GM12878 (cell line): ENCODE results near the gene CSNK1G1. TPM values are rescaled to one million over a fixed set of nuclear protein-coding genes. Genes with fewer than 3 reads are reported as not detected.
A peak's percentile ranks its signal among the peaks of the same experiment; 100 is the strongest.

Experiments
- CHD2 ChIP-seq: IDR thresholded peaks from 2 replicates; pipeline ENCODE4 v1.6.1; 2011; ENCODE audit warnings: low read depth, low read length, improper control_type of control experiment, borderline replicate concordance
- JUNB ChIP-seq: IDR thresholded peaks from 2 replicates; pipeline ENCODE4 v1.6.1; 2016; ENCODE audit warnings: antibody characterized with exemption, mild to moderate bottlenecking
- LARP7 ChIP-seq: fragments of 450-650 bp; IDR thresholded peaks from 2 replicates; pipeline ENCODE4 v1.6.1; 2017; ENCODE audit warnings: mild to moderate bottlenecking
- MEF2A ChIP-seq: IDR thresholded peaks from 2 replicates; pipeline ENCODE4 v1.6.1; 2011; ENCODE audit warnings: low read depth, mild to moderate bottlenecking, low read length, moderate library complexity; ENCODE audit not compliant: insufficient read depth
- NFIC ChIP-seq: IDR thresholded peaks from 2 replicates; pipeline ENCODE4 v1.6.1; 2012; ENCODE audit warnings: low read depth, mild to moderate bottlenecking, inconsistent platforms, low read length, moderate library complexity
- POLR2AphosphoS5 ChIP-seq: IDR thresholded peaks from 2 replicates; pipeline ENCODE4 v1.6.1; 2011; ENCODE audit warnings: mild to moderate bottlenecking, low read length, inconsistent platforms
- RELA ChIP-seq: fragments of 450-650 bp; IDR thresholded peaks from 2 replicates; pipeline ENCODE4 v1.8.0; 2014; ENCODE audit warnings: borderline replicate concordance; ENCODE audit not compliant: partially characterized antibody
- polyA plus RNA-seq, 11 experiments: library from polyadenylated mRNA; depleted of rRNA in 4 of 11; unstranded in 6 of 11; stranded (reverse) in 5 of 11; fragments of >200 nt; fragmentation: Nextera tagmentation in 4 of 11; fragmentation: Illumina TruSeq in 1 of 11; extraction: Ambion mirVana in 4 of 11; extraction: Trizol in 1 of 11; gene quantifications; 1 replicate in 1 of 11; 2 replicates in 10 of 11; pipeline versions ENCODE4 v1.2.1 to v1.2.3, GENCODE V29; 2011 to 2016; ENCODE audit warnings: inconsistent platforms in 2 of 11, missing spikeins in 2 of 11, low read depth in 1 of 11
- total RNA-seq, 4 experiments: library from RNA; depleted of rRNA in 3 of 4; stranded (reverse); fragments of >200 nt in 3 of 4; fragmentation: Illumina TruSeq in 1 of 4; extraction: Trizol in 1 of 4; gene quantifications; 2 replicates each; pipeline versions ENCODE4 v1.2.1 to v1.2.3, GENCODE V29; 2013 to 2021
- TF ChIP-seq, protein P1 (sequence below): fragments of 450-650 bp; IDR thresholded peaks from 2 replicates; pipeline ENCODE4 v1.6.1; 2016; ENCODE audit warnings: mild to moderate bottlenecking
- TF ChIP-seq, protein P2 (sequence below): fragments of 450-650 bp; formaldehyde crosslinking; IDR thresholded peaks from 2 replicates; pipeline ENCODE4 v1.4.0; 2022; ENCODE audit warnings: mild to moderate bottlenecking, moderate library complexity
- TF ChIP-seq, protein P3 (sequence below): fragments of 450-650 bp; IDR thresholded peaks from 2 replicates; pipeline ENCODE4 v1.6.1; 2017; ENCODE audit warnings: low read depth, mild to moderate bottlenecking, moderate library complexity
- TF ChIP-seq, protein P4 (sequence below): fragments of 450-650 bp; IDR thresholded peaks from 2 replicates; pipeline ENCODE4 v1.6.1; 2018; ENCODE audit warnings: borderline replicate concordance, mild to moderate bottlenecking; ENCODE audit not compliant: partially characterized antibody
- TF ChIP-seq, protein P5 (sequence below), 3 experiments: IDR thresholded peaks in 2 of 3; conservative IDR thresholded peaks in 1 of 3; 2 replicates each; pipeline ENCODE4 v1.5.1; 2011; ENCODE audit warnings: low read depth in 3 of 3, low read length in 3 of 3, mild to moderate bottlenecking in 3 of 3, control low read depth in 2 of 3, moderate library complexity in 2 of 3, inconsistent platforms in 1 of 3, mixed read lengths in 1 of 3; ENCODE audit not compliant: control insufficient read depth in 2 of 3, insufficient read depth in 1 of 3; ENCODE audit errors: extremely low read depth in 1 of 3
- TF ChIP-seq, protein P6 (sequence below): IDR thresholded peaks from 2 replicates; pipeline ENCODE4 v1.6.1; 2012; ENCODE audit warnings: low read depth, low read length, improper control_type of control experiment

The CSNK1G1 gene
- total and polyA plus RNA-seq, 10 of the 15 experiments (the other 5 are each of a cell fraction or from before 2014, with no cell fraction given): 6.1 to 23.4 (median 15.3) TPM

DNA sequence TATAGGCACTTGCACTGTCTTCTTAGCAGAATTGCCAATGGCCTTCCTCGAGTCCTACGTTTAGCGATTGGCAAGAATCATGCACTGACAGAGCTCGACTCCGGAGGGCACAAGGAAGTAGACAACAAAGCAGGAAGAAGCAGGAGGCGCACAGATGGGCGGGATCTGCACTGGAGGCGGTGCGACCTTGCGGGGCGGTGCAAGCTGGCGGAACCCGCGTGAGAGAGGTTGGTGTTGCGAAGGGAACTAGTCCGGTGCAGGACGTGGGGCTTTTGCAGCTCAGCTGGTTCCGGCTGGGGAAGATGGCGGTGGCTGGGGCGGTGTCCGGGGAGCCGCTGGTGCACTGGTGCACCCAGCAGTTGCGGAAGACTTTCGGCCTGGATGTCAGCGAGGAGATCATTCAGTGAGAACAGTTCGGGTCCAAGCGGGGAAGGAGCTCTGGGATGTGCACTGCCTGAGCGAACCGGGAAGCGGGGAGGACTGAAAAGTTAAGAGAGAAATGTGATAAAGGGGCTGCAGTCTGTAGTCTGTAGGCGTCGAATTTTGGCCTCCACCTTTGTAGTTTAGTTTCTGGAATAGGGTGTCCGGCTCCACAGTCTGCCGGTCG lies 31.7 kb upstream of the CSNK1G1 start, which contains the start of gene TRIP4 (continued):
- TF ChIP-seq, protein P1, sequence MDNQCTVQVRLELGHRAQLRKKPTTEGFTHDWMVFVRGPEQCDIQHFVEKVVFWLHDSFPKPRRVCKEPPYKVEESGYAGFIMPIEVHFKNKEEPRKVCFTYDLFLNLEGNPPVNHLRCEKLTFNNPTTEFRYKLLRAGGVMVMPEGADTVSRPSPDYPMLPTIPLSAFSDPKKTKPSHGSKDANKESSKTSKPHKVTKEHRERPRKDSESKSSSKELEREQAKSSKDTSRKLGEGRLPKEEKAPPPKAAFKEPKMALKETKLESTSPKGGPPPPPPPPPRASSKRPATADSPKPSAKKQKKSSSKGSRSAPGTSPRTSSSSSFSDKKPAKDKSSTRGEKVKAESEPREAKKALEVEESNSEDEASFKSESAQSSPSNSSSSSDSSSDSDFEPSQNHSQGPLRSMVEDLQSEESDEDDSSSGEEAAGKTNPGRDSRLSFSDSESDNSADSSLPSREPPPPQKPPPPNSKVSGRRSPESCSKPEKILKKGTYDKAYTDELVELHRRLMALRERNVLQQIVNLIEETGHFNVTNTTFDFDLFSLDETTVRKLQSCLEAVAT: no peak; the same call in 1 of the 2 replicates
- TF ChIP-seq NFIC (no peak; the same call in 1 of the 2 replicates), LARP7 (peak; percentile 95), CHD2 (peak; percentile 86), JUNB (no peak), RELA (peak; percentile 100), MEF2A (peak; percentile 82), POLR2AphosphoS5 (peak; percentile 97)
- TF ChIP-seq, protein P2, sequence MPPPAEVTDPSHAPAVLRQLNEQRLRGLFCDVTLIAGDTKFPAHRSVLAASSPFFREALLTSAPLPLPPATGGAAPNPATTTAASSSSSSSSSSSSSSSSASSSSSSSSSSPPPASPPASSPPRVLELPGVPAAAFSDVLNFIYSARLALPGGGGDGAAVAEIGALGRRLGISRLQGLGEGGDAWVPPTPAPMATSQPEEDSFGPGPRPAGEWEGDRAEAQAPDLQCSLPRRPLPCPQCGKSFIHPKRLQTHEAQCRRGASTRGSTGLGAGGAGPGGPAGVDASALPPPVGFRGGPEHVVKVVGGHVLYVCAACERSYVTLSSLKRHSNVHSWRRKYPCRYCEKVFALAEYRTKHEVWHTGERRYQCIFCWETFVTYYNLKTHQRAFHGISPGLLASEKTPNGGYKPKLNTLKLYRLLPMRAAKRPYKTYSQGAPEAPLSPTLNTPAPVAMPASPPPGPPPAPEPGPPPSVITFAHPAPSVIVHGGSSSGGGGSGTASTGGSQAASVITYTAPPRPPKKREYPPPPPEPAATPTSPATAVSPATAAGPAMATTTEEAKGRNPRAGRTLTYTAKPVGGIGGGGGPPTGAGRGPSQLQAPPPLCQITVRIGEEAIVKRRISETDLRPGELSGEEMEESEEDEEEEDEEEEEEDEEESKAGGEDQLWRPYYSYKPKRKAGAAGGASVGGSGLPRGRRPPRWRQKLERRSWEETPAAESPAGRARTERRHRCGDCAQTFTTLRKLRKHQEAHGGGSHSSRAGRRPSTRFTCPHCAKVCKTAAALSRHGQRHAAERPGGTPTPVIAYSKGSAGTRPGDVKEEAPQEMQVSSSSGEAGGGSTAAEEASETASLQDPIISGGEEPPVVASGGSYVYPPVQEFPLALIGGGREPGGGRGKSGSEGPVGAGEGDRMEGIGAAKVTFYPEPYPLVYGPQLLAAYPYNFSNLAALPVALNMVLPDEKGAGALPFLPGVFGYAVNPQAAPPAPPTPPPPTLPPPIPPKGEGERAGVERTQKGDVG: no peak
- TF ChIP-seq, protein P3, sequence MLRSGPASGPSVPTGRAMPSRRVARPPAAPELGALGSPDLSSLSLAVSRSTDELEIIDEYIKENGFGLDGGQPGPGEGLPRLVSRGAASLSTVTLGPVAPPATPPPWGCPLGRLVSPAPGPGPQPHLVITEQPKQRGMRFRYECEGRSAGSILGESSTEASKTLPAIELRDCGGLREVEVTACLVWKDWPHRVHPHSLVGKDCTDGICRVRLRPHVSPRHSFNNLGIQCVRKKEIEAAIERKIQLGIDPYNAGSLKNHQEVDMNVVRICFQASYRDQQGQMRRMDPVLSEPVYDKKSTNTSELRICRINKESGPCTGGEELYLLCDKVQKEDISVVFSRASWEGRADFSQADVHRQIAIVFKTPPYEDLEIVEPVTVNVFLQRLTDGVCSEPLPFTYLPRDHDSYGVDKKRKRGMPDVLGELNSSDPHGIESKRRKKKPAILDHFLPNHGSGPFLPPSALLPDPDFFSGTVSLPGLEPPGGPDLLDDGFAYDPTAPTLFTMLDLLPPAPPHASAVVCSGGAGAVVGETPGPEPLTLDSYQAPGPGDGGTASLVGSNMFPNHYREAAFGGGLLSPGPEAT: peak; percentile 99
- TF ChIP-seq, protein P4, sequence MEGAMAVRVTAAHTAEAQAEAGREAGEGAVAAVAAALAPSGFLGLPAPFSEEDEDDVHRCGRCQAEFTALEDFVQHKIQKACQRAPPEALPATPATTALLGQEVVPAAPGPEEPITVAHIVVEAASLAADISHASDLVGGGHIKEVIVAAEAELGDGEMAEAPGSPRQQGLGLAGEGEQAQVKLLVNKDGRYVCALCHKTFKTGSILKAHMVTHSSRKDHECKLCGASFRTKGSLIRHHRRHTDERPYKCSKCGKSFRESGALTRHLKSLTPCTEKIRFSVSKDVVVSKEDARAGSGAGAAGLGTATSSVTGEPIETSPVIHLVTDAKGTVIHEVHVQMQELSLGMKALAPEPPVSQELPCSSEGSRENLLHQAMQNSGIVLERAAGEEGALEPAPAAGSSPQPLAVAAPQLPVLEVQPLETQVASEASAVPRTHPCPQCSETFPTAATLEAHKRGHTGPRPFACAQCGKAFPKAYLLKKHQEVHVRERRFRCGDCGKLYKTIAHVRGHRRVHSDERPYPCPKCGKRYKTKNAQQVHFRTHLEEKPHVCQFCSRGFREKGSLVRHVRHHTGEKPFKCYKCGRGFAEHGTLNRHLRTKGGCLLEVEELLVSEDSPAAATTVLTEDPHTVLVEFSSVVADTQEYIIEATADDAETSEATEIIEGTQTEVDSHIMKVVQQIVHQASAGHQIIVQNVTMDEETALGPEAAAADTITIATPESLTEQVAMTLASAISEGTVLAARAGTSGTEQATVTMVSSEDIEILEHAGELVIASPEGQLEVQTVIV: peak; percentile 83
- TF ChIP-seq, protein P5, sequence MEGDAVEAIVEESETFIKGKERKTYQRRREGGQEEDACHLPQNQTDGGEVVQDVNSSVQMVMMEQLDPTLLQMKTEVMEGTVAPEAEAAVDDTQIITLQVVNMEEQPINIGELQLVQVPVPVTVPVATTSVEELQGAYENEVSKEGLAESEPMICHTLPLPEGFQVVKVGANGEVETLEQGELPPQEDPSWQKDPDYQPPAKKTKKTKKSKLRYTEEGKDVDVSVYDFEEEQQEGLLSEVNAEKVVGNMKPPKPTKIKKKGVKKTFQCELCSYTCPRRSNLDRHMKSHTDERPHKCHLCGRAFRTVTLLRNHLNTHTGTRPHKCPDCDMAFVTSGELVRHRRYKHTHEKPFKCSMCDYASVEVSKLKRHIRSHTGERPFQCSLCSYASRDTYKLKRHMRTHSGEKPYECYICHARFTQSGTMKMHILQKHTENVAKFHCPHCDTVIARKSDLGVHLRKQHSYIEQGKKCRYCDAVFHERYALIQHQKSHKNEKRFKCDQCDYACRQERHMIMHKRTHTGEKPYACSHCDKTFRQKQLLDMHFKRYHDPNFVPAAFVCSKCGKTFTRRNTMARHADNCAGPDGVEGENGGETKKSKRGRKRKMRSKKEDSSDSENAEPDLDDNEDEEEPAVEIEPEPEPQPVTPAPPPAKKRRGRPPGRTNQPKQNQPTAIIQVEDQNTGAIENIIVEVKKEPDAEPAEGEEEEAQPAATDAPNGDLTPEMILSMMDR (IDR thresholded peaks at IDR 0.05 in 2 of 3, conservative IDR thresholded peaks at IDR 0.05 in 1 of 3; ENCODE audit: control insufficient read depth in 2 of 3, extremely low read depth in 1 of 3, insufficient read depth in 1 of 3, low read depth in 3 of 3, low read length in 3 of 3): no peak; a peak in 1 of 6 replicates
- TF ChIP-seq, protein P6, sequence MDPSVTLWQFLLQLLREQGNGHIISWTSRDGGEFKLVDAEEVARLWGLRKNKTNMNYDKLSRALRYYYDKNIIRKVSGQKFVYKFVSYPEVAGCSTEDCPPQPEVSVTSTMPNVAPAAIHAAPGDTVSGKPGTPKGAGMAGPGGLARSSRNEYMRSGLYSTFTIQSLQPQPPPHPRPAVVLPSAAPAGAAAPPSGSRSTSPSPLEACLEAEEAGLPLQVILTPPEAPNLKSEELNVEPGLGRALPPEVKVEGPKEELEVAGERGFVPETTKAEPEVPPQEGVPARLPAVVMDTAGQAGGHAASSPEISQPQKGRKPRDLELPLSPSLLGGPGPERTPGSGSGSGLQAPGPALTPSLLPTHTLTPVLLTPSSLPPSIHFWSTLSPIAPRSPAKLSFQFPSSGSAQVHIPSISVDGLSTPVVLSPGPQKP: peak; percentile 80
